GM10248 (cell line): ENCODE results near the gene EME1.

Experiments
- CTCF ChIA-PET: fragments of 300-600 bp; sonication (Branson Sonifier 250); formaldehyde crosslinking; extraction: SDS; loops from one replicate; lab custom pipeline; 2021; ENCODE audit warnings: antibody characterized with exemption; lab: Yijun Ruan, JAX
- POLR2A ChIA-PET: fragments of 350-650 bp; sonication (Branson Sonifier 250); formaldehyde crosslinking; extraction: SDS; loops from one replicate; lab custom pipeline; 2020; ENCODE audit warnings: antibody characterized with exemption; lab: Yijun Ruan, JAX
- DNase-seq: peaks from one replicate; pipeline ENCODE4 v3.0.0; 2012; ENCODE audit errors: extremely low spot score
- CTCF ChIP-seq: IDR thresholded peaks from 2 replicates; pipeline ENCODE4 v1.5.1; 2012; ENCODE audit warnings: mild to moderate bottlenecking, low read depth; ENCODE audit errors: extremely low read depth, missing control alignments, control extremely low read depth

Gene EME1

DNA sequence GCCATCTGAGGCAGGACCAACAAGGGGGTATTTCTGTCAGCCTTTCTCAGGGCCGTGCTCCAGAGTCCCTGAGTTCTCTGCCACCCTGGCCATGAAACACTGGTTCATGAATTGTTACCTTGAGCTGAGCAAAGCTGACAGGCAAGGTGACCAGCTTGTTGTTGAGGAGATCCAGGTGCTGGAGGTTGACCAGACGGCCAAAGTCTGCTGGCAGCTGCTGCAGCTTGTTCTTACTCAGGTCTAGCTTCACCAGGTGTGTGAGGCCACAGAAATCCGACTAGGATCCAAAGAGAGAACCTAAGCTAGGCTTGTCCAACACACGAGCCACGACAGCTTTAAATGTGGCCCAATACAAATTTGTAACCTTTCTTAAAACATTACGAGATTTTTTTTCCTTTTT, 19.6 kb downstream of the EME1 start:
- ChIA-PET CTCF (interaction anchor here (1.1 to 1.7 kb wide), 5 partner anchors 14 to 86 kb away, joined by 3 to 12 read pairs (median 3); partner anchors contain the start of gene RSAD1), POLR2A (interaction anchor here (0.6 to 1.3 kb wide), 3 partner anchors 11 to 471 kb away, joined by 4 to 6 read pairs (median 5); no protein-coding TSS in a partner anchor)
- no peak for TF ChIP-seq CTCF
- DNase-seq, result no peak

DNA sequence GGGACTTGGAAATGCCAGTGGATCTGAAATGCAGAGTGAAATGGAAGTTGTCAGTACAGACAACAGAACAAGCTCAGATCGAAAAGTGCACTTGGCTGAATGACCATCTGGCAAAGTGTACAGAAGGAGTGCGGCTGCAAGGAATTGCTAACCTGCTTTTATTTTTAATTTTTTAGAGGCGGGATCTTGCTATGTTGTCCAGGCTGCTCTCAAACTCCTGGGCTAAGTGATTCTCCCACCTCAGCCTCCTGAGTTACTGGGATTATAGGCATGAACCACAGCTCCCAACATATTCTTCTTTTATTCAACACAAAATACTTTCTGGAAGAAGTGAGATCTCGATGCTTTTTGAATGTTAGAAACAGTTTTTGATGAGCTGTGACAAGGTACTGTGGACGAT, 20.7 kb downstream of the EME1 start:
- ChIA-PET POLR2A (no interaction called here), CTCF (no interaction called here)
- TF ChIP-seq CTCF, result no peak
- DNase-seq, result no peak

GRCh38 chr17:50394711-50395110, 21.7 kb downstream of the EME1 start:
- POLR2A ChIA-PET, result no interaction called here
- no peak for TF ChIP-seq CTCF
- no peak for DNase-seq
- CTCF ChIA-PET, result interaction anchor here (4.3 kb wide), 1 partner anchor 84 kb away, joined by 19 read pairs; the partner anchor contains the start of gene RSAD1

DNA sequence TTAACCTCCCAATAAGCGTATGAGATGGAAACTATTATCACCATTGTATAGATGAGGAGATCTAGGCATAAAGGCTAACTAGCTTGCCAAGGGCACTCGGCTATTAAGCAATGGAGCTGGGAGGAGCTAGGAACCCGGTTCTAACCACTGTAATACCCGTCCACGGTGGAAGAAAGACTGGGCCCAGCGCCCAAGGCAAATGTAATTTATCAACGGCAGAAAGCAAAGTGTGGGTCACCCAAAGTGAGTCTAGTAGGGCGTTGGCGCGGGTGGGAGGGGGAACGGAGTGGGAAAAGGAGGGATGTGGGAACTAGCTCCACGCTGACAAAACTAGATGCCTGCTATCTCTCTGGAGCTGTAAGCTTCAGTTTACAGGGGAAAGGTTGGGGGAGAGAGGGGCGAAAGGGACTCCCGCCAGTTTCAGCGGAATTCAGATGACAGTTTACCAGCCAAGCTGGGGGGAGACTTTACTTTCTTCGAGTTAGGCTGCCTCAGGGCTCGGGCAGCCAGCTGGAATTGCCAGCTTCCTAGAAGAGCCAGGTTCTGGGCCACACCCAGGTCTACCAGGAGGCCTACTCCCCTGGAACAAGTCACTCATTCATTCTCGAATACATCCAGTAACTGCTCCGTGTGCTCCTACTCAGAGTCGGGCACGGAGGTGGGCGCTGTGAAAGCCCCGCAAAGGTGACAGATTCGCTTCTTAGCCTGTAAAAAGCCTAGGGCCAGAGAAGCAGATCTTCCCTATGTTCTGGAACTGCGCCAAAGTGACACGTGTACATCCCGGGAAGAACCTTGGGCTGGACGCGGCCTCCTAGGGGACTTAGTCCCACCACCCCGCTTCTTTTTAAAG, 23.5 kb downstream of the EME1 start:
- ChIA-PET POLR2A (interaction anchor here (0.6 to 1.8 kb wide), 5 partner anchors 10 to 1204 kb away, joined by 3 to 6 read pairs (median 4); no protein-coding TSS in a partner anchor), CTCF (interaction anchor here (0.7 to 4.7 kb wide), 44 partner anchors 10 to 471 kb away, joined by 3 to 59 read pairs (median 6); partner anchors contain the start of genes ACSF2, CHAD, EME1 and MRPL27)
- TF ChIP-seq CTCF, result no peak
- DNase-seq, result peak; percentile 20

- peak; percentile 94 for DNase-seq
- peak; percentile 100 for TF ChIP-seq CTCF
- ChIA-PET POLR2A (interaction anchor here (0.6 to 1.8 kb wide), 3 partner anchors 9 to 266 kb away, joined by 3 to 6 read pairs (median 4); no protein-coding TSS in a partner anchor), CTCF (interaction anchor here (0.7 to 4.7 kb wide), 53 partner anchors 10 to 470 kb away, joined by 3 to 59 read pairs (median 5); partner anchors contain the start of genes ACSF2, CHAD, EME1 and MRPL27)
Observed at GRCh38 chr17:50397111-50397918, 24.3 kb downstream of the EME1 start, which contains the start of gene LRRC59. Gene LRRC59 (minus strand): TSS chr17:50397523. CDS start chr17:50397317, 206 bp downstream.
